ENCODE measurements around the gene PLCG2.

- TF ChIP-seq EZH2 (IDR thresholded peaks at IDR 0.05): no peak
- TF ChIP-seq POLR2AphosphoS5 (IDR thresholded peaks at IDR 0.05; ENCODE audit: borderline replicate concordance, low read depth, low read length): no peak
- TF ChIP-seq FOXP2 (optimal IDR thresholded peaks at IDR 0.05; ENCODE audit: control extremely low read depth, extremely low read length, insufficient read depth): no peak
Observed at GRCh38 chr16:81806696-81807095, 27.6 kb downstream of the PLCG2 start.

Measured in SK-N-MC (cell line).